Tibial nerve (tissue), 3 donors: ENCODE results near the gene TAF1.

ENCODE experiments used
- CTCF ChIP-seq, 5 experiments: fragments of 200-600 bp in 3 of 5; fragments of 450-650 bp in 2 of 5; sonication (generic) in 3 of 5; IDR thresholded peaks; one replicate each; pipeline ENCODE4 v1.5.1; 2016 to 2019; ENCODE audit warnings: antibody characterized with exemption in 5 of 5, mild to moderate bottlenecking in 3 of 5, moderate library complexity in 2 of 5
- POLR2A ChIP-seq, 2 donors: fragments of 450-650 bp; IDR thresholded peaks; one replicate each; pipeline ENCODE4 v1.6.1; 2017; ENCODE audit warnings: antibody characterized with exemption in 2 of 2, mild to moderate bottlenecking in 2 of 2, moderate library complexity in 2 of 2

GRCh38 chrX:71420686-71421085 is 54.5 kb downstream of the TAF1 start:
- no peak for TF ChIP-seq CTCF (IDR thresholded peaks at IDR 0.05)
- TF ChIP-seq POLR2A (IDR thresholded peaks at IDR 0.05), result no peak
